Astrocyte (in vitro differentiated cells and primary cell): ENCODE data around the gene BLOC1S3. TPM values are rescaled to one million over a fixed set of nuclear protein-coding genes. Genes with fewer than 3 reads are reported as not detected.
A peak's percentile ranks its signal among the peaks of the same experiment; 100 is the strongest.

Source experiments
- DNase-seq: peaks from one replicate; pipeline ENCODE4 v3.0.0-alpha.2; 2010; ENCODE audit warnings: low read depth
- FAIRE-seq: peaks from 2 replicates; lab custom pipeline; 2011; peaks lifted over from hg19 to GRCh38; lab: Jason Lieb, UNC
- H2AFZ ChIP-seq: 2 replicates; pipeline ENCODE4 v1.6.0; 2012; ENCODE audit warnings: low read depth, low read length, inconsistent platforms
- H3K27ac ChIP-seq: 2 replicates; pipeline ENCODE4 v1.5.1; 2011; ENCODE audit warnings: low read depth, low read length, inconsistent platforms
- H3K27me3 ChIP-seq: 2 replicates; pipeline ENCODE4 v1.6.0; 2011; ENCODE audit warnings: low read length, inconsistent platforms; ENCODE audit not compliant: insufficient read depth
- H3K36me3 ChIP-seq: 2 replicates; pipeline ENCODE4 v1.5.1; 2011; ENCODE audit warnings: low read length, inconsistent platforms; ENCODE audit not compliant: insufficient read depth
- H3K4me1 ChIP-seq: 2 replicates; pipeline ENCODE4 v1.5.1; 2011; ENCODE audit warnings: low read length, inconsistent platforms; ENCODE audit not compliant: insufficient read depth
- H3K4me2 ChIP-seq: 2 replicates; pipeline ENCODE4 v1.6.0; 2012; ENCODE audit warnings: low read length, inconsistent platforms
- H3K4me3 ChIP-seq: 2 replicates; pipeline ENCODE4 v1.5.1; 2011; ENCODE audit warnings: low read depth, mild to moderate bottlenecking, low read length, inconsistent platforms; ENCODE audit not compliant: insufficient read depth
- H3K79me2 ChIP-seq: 2 replicates; pipeline ENCODE4 v1.6.0; 2012; ENCODE audit warnings: mild to moderate bottlenecking, low read length, inconsistent platforms; ENCODE audit not compliant: insufficient read depth
- H3K9ac ChIP-seq: 2 replicates; pipeline ENCODE4 v1.6.0; 2012; ENCODE audit warnings: mild to moderate bottlenecking, low read length, inconsistent platforms
- H3K9me3 ChIP-seq: 2 replicates; pipeline ENCODE4 v1.5.1; 2012; ENCODE audit warnings: low read depth, mild to moderate bottlenecking, low read length, inconsistent platforms; ENCODE audit not compliant: insufficient read depth
- H4K20me1 ChIP-seq: 2 replicates; pipeline ENCODE4 v1.6.0; 2012; ENCODE audit warnings: low read length, inconsistent platforms; ENCODE audit not compliant: insufficient read depth
- H3K27ac Mint-ChIP-seq: one replicate; pipeline ENCODE4 v1.8.0; 2021; ENCODE audit warnings: mild to moderate bottlenecking, mixed read lengths; ENCODE audit not compliant: unreplicated experiment
- H3K27me3 Mint-ChIP-seq: one replicate; pipeline ENCODE4 v1.8.0; 2021; ENCODE audit warnings: low read depth, mixed read lengths; ENCODE audit not compliant: unreplicated experiment
- H3K36me3 Mint-ChIP-seq: one replicate; pipeline ENCODE4 v1.8.0; 2021; ENCODE audit warnings: low read depth, mixed read lengths; ENCODE audit not compliant: unreplicated experiment
- H3K4me1 Mint-ChIP-seq: one replicate; pipeline ENCODE4 v1.8.0; 2021; ENCODE audit warnings: low read depth, mixed read lengths; ENCODE audit not compliant: unreplicated experiment
- H3K4me3 Mint-ChIP-seq: one replicate; pipeline ENCODE4 v1.8.0; 2021; ENCODE audit warnings: mild to moderate bottlenecking, moderate library complexity, mixed read lengths; ENCODE audit not compliant: unreplicated experiment
- H3K9me3 Mint-ChIP-seq: one replicate; pipeline ENCODE4 v1.8.0; 2021; ENCODE audit warnings: mild to moderate bottlenecking, mixed read lengths; ENCODE audit not compliant: unreplicated experiment
- CTCF ChIP-seq: IDR thresholded peaks from 2 replicates; pipeline ENCODE4 v1.5.1; 2011; ENCODE audit warnings: low read depth, mild to moderate bottlenecking, inconsistent platforms, low read length, moderate library complexity; ENCODE audit not compliant: insufficient read depth
- EZH2 ChIP-seq: IDR thresholded peaks from 2 replicates; pipeline ENCODE4 v1.6.1; 2012; ENCODE audit warnings: mild to moderate bottlenecking, low read length, inconsistent platforms; ENCODE audit not compliant: insufficient read depth
- total RNA-seq: library from RNA; stranded (reverse); gene quantifications from 2 replicates; pipeline ENCODE4 v1.2.1, GENCODE V29; 2021

The BLOC1S3 gene
- total RNA-seq, 1 donor from 2014 or later: 14.5 TPM

GRCh38 chr19:45154064-45154827, 24.3 kb upstream of the BLOC1S3 start:
- Histone ChIP-seq H3K27ac (no peak overlapping the region), H3K27me3 (peaks cover 18% of the 10 kb centered on the region), H2AFZ (peak overlapping the region; percentile 34), H3K79me2 (no peaks in the 10 kb centered on the region), H3K4me1 (peaks cover 23% of the 10 kb centered on the region), H3K4me3 (peak overlapping the region; percentile 28), H3K4me2 (peak overlapping the region; percentile 76), H3K36me3 (no peaks in the 10 kb centered on the region), H4K20me1 (peaks cover 28% of the 10 kb centered on the region), H3K9me3 (no peaks in the 10 kb centered on the region), H3K9ac (peak overlapping the region; percentile 17)
- FAIRE-seq (no peak), DNase-seq (peak; percentile 76)
- TF ChIP-seq EZH2: no peak
- TF ChIP-seq CTCF: no peak
- Mint-ChIP-seq H3K27me3 (peaks cover 30% of the 10 kb centered on the region), H3K4me3 (no peak overlapping the region), H3K9me3 (peaks cover 8% of the 10 kb centered on the region), H3K36me3 (peaks cover 27% of the 10 kb centered on the region), H3K27ac (peak overlapping the region; percentile 34), H3K4me1 (peaks cover 5% of the 10 kb centered on the region)

- H3K27ac ChIP-seq: no peak overlapping the region
- peaks cover 23% of the 10 kb centered on the region for H3K4me1 ChIP-seq
- TF ChIP-seq CTCF: no peak
- TF ChIP-seq EZH2: no peak
- Mint-ChIP-seq H3K36me3 (peaks cover 14% of the 10 kb centered on the region), H3K27me3 (peaks cover 37% of the 10 kb centered on the region), H3K9me3 (peaks cover 8% of the 10 kb centered on the region), H3K27ac (no peak overlapping the region), H3K4me1 (peaks cover 3% of the 10 kb centered on the region), H3K4me3 (no peak overlapping the region)
- no peak for FAIRE-seq
- no peak overlapping the region for H3K4me3 ChIP-seq
- no peaks in the 10 kb centered on the region for H3K79me2 ChIP-seq
- H3K9ac ChIP-seq: no peak overlapping the region
- peaks cover 22% of the 10 kb centered on the region for H4K20me1 ChIP-seq
- DNase-seq: no peak
- H2AFZ ChIP-seq: no peak overlapping the region
- no peaks in the 10 kb centered on the region for H3K9me3 ChIP-seq
- H3K36me3 ChIP-seq: no peaks in the 10 kb centered on the region
- peaks cover 17% of the 10 kb centered on the region for H3K27me3 ChIP-seq
- no peak overlapping the region for H3K4me2 ChIP-seq
Measured at GRCh38 chr19:45156011-45156630, 22.5 kb upstream of the BLOC1S3 start.
